ENCODE results near the gene ENHO.
"Not testable (repeated sequence)": the region's sequence is repeated elsewhere in the genome, so short reads cannot be mapped to it uniquely, and the experiment has no call there.

ENHO gene

GRCh38 chr9:34555002-34555348 lies 32.2 kb upstream of the ENHO start:
- DNase-seq: no peak

GRCh38 chr9:34554211-34555001 lies 31.6 kb upstream of the ENHO start:
- DNase-seq: no peak

GRCh38 chr9:34553511-34554021 lies 30.8 kb upstream of the ENHO start:
- no peak for DNase-seq

GRCh38 chr9:34552986-34553385 lies 30.2 kb upstream of the ENHO start:
- no peak for DNase-seq

GRCh38 chr9:34552606-34552981 lies 29.8 kb upstream of the ENHO start:
- DNase-seq: no peak

- no peak for DNase-seq
Observed at GRCh38 chr9:34551751-34552605, 29.2 kb upstream of the ENHO start.

GRCh38 chr9:34550681-34551270 lies 28.0 kb upstream of the ENHO start:
- no peak for DNase-seq

GRCh38 chr9:34550016-34550680 lies 27.4 kb upstream of the ENHO start:
- DNase-seq: no peak

- DNase-seq: no peak
Observed at GRCh38 chr9:34549407-34549732, 26.6 kb upstream of the ENHO start.

GRCh38 chr9:34547960-34548611 lies 25.3 kb upstream of the ENHO start:
- DNase-seq: no peak

GRCh38 chr9:34546834-34547827 lies 24.3 kb upstream of the ENHO start:
- peak; percentile 30 for DNase-seq

GRCh38 chr9:34546102-34546833 lies 23.5 kb upstream of the ENHO start:
- DNase-seq: no peak

- DNase-seq: no peak
Observed at GRCh38 chr9:34545497-34545896, 22.7 kb upstream of the ENHO start.

- DNase-seq: no peak
Observed at GRCh38 chr9:34544035-34544434, 21.2 kb upstream of the ENHO start.

GRCh38 chr9:34541540-34541939 lies 18.8 kb upstream of the ENHO start:
- DNase-seq: no peak

- no peak for DNase-seq
Observed at GRCh38 chr9:34540827-34541226, 18.0 kb upstream of the ENHO start.

GRCh38 chr9:34536685-34537084 lies 13.9 kb upstream of the ENHO start:
- DNase-seq: no peak

GRCh38 chr9:34532041-34532440 lies 9.3 kb upstream of the ENHO start:
- not testable (repeated sequence) for DNase-seq

GRCh38 chr9:34526026-34526425 lies 3.2 kb upstream of the ENHO start:
- no peak for DNase-seq

- no peak for DNase-seq
Observed at GRCh38 chr9:34524349-34524748, 1.6 kb upstream of the ENHO start.

Measured in GDM1 (cell line).